Type B pancreatic cell (in vitro differentiated cells): ENCODE measurements around the gene ST6GAL1. TPM values are rescaled to one million over a fixed set of nuclear protein-coding genes. Genes with fewer than 3 reads are reported as not detected.
"Not testable (repeated sequence)": the region's sequence is repeated elsewhere in the genome, so short reads cannot be mapped to it uniquely, and the experiment has no call there.

Experiments
- DNase-seq: peaks from one replicate; pipeline ENCODE4 v3.0.0; 2021; ENCODE audit warnings: mixed read lengths; ENCODE audit not compliant: unreplicated experiment; ENCODE audit errors: extremely low spot score
- H3K27ac Mint-ChIP-seq: 2 replicates; pipeline ENCODE4 v1.8.0; 2021; ENCODE audit warnings: mild to moderate bottlenecking, mixed read lengths
- H3K27me3 Mint-ChIP-seq: 2 replicates; pipeline ENCODE4 v1.8.0; 2021; ENCODE audit warnings: mixed read lengths
- H3K36me3 Mint-ChIP-seq: 2 replicates; pipeline ENCODE4 v1.8.0; 2021; ENCODE audit warnings: mixed read lengths
- H3K4me1 Mint-ChIP-seq: one replicate; pipeline ENCODE4 v1.8.0; 2021; ENCODE audit warnings: mixed read lengths; ENCODE audit not compliant: unreplicated experiment
- H3K4me3 Mint-ChIP-seq: 2 replicates; pipeline ENCODE4 v1.8.0; 2021; ENCODE audit warnings: mild to moderate bottlenecking, mixed read lengths
- H3K9me3 Mint-ChIP-seq: 2 replicates; pipeline ENCODE4 v1.8.0; 2021; ENCODE audit warnings: mixed read lengths
- long read RNA-seq: library from polyadenylated mRNA; unstranded; transcript quantifications from one replicate; pipeline ENCODE4 v2.0.0, GENCODE V29; 2020
- total RNA-seq: library from RNA; stranded (reverse); gene quantifications from 2 replicates; pipeline ENCODE4 v1.2.1, GENCODE V29; 2021; ENCODE audit warnings: low replicate concordance
- TF ChIP-seq, protein P1 (sequence below): fragments of 200-600 bp; sonication (generic); conservative IDR thresholded peaks from 2 replicates; pipeline ENCODE4 v1.5.0; 2021; ENCODE audit warnings: antibody characterized with exemption, mild to moderate bottlenecking

Gene ST6GAL1, protein sequence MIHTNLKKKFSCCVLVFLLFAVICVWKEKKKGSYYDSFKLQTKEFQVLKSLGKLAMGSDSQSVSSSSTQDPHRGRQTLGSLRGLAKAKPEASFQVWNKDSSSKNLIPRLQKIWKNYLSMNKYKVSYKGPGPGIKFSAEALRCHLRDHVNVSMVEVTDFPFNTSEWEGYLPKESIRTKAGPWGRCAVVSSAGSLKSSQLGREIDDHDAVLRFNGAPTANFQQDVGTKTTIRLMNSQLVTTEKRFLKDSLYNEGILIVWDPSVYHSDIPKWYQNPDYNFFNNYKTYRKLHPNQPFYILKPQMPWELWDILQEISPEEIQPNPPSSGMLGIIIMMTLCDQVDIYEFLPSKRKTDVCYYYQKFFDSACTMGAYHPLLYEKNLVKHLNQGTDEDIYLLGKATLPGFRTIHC
- total RNA-seq, result 22.3 and 51.8 TPM in 2 replicates
- long read RNA-seq, partial matches to known transcripts, result 0 of 4 reads
- long read RNA-seq, other reads (novel, unspliced or antisense), result 4 of 4 reads

DNA sequence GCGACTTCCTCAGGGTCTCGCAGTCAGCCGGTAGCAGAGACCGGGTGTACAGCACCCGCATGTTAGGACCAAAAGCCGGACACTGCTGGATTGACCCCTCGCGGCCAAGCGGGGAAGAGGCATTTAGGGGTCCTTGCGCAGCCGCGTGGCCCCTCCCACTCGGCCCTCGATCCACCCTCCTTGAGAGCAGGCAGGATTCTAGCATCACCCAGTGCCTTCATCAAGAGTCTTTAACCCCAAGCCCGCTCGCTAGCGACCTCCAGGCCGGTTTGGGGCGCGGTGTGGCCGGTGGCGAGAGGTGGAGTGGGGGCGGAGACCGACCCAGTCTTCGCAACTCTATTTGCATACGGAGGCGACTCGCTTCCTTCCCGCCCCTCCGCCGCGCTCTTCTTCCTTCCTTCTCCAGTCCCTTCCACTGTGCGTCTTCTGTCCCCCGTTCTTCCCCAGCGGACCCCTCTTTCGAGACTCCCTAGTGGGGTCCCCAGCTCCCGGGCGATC, at the start of gene ST6GAL1:
ST6GAL1 (plus strand) TSS at position 384 of the 498 bp plus-strand sequence. CDS start 112,178 bp downstream, outside the sequence.
- peaks cover 29% of the 10 kb centered on the region for H3K27me3 Mint-ChIP-seq
- TF ChIP-seq, protein P1, sequence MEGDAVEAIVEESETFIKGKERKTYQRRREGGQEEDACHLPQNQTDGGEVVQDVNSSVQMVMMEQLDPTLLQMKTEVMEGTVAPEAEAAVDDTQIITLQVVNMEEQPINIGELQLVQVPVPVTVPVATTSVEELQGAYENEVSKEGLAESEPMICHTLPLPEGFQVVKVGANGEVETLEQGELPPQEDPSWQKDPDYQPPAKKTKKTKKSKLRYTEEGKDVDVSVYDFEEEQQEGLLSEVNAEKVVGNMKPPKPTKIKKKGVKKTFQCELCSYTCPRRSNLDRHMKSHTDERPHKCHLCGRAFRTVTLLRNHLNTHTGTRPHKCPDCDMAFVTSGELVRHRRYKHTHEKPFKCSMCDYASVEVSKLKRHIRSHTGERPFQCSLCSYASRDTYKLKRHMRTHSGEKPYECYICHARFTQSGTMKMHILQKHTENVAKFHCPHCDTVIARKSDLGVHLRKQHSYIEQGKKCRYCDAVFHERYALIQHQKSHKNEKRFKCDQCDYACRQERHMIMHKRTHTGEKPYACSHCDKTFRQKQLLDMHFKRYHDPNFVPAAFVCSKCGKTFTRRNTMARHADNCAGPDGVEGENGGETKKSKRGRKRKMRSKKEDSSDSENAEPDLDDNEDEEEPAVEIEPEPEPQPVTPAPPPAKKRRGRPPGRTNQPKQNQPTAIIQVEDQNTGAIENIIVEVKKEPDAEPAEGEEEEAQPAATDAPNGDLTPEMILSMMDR, result peak; percentile 58
- peaks cover 7% of the 10 kb centered on the region for H3K36me3 Mint-ChIP-seq
- peak within 1 kb of the TSS; percentile 96 for H3K4me3 Mint-ChIP-seq
- no peaks in the 10 kb centered on the region for H3K9me3 Mint-ChIP-seq
- peaks cover 21% of the 10 kb centered on the region for H3K4me1 Mint-ChIP-seq
- peak within 1 kb of the TSS; percentile 85 for H3K27ac Mint-ChIP-seq
- DNase-seq, result peak; percentile 76

DNA sequence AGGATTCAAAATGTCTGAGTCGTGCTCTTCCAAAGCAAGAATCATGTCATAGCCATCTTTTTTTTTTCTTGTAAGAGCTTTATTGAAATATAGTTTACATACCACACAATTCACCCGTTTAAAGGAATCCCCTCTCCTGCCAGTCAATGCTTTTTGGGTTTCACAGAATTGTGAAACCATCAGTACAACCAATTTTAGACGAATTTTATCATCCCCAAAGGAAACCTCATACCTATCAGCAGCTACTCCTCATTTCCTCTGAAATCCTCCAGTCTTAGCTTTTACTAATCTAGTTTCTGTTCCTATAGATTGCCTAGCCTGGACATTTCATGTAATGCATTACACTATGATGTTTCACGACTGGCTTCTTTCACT, 48.2 kb upstream of the ST6GAL1 start:
- H3K9me3 Mint-ChIP-seq, result peaks cover under 1% of the 10 kb centered on the region
- TF ChIP-seq, protein P1, result no peak
- H3K27me3 Mint-ChIP-seq, result peaks cover 4% of the 10 kb centered on the region
- peaks cover 9% of the 10 kb centered on the region for H3K4me1 Mint-ChIP-seq
- H3K36me3 Mint-ChIP-seq, result no peaks in the 10 kb centered on the region
- H3K27ac Mint-ChIP-seq, result no peak overlapping the region
- DNase-seq, result no peak
- H3K4me3 Mint-ChIP-seq, result no peak overlapping the region

DNA sequence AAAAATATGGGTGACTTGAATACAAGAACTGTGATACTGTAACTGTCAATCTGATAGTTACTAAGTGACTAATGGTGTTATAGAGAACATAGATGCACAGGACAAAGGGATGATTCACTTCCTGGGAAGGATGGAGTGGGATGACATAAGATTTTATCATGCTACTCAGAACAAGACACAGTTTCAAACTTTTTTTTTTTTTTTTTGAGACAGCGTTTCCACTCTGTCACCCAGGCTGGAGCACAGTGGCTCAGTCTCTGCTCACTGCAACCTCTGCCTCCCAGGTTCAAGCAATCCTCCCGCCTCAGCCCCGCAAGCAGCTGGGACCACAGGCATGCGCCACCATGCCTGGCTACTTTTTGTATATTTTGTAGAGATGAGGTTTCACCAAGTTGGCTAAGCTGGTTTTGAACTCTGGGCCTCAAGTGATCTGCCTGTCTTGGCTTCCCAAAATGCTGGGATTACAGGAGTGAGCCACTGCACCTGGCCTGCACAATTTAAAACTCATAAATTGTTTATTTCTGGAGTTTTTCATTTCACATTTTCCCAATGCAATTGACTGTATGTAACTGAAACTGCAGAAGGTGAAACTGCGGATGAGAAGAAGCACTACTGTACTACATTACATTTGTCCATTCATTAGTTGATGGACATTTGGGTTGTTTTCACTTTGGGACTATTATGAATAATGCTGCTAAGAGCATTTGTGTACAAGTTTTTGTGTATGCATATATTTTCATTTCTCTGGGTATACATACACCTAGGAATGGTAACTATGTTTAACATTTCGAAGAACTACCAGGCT, 47.2 kb upstream of the ST6GAL1 start:
- H3K4me1 Mint-ChIP-seq, result peaks cover 13% of the 10 kb centered on the region
- TF ChIP-seq, protein P1, result no peak
- H3K9me3 Mint-ChIP-seq, result no peaks in the 10 kb centered on the region
- no peak overlapping the region for H3K4me3 Mint-ChIP-seq
- H3K27me3 Mint-ChIP-seq, result peaks cover 4% of the 10 kb centered on the region
- H3K27ac Mint-ChIP-seq, result no peak overlapping the region
- H3K36me3 Mint-ChIP-seq, result no peaks in the 10 kb centered on the region
- DNase-seq, result no peak

DNA sequence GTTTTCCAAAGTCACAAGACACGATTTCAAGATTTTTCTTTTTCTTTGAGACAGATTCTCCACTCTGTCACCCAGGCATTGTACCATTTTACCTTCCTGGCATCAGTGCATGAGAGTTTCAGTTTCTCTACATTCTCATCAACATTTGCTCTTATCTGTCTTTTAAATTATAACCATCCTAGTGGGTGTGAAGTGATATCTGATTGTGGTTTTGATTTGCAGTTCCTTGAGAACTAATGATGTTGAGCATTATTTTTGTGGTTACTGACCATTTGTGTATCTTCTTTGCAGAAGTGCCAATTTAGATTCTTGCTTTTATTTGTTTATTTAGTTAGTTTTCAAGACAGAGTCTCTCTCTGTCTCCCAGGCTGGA, 46.7 kb upstream of the ST6GAL1 start:
- Mint-ChIP-seq H3K36me3 (no peaks in the 10 kb centered on the region), H3K9me3 (no peaks in the 10 kb centered on the region), H3K27ac (no peak overlapping the region), H3K4me3 (no peak overlapping the region), H3K4me1 (peaks cover 17% of the 10 kb centered on the region), H3K27me3 (peaks cover 4% of the 10 kb centered on the region)
- no peak for DNase-seq
- TF ChIP-seq, protein P1, result no peak

DNA sequence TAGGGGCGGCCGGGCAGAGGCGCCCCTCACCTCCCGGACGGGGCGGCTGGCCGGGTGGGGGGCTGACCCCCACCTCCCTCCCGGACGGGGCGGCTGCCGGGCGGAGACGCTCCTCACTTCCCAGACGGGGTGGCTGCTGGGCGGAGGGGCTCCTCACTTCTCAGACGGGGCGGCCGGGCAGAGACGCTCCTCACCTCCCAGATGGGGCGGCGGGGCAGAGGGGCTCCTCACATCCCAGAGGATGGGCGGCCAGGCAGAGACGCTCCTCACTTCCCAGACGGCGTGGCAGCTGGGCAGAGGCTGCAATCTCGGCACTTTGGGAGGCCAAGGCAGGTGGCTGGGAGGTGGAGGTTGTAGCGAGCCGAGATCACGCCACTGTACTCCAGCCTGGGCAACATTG, 45.5 kb upstream of the ST6GAL1 start:
- H3K27ac Mint-ChIP-seq, H3K36me3 Mint-ChIP-seq, DNase-seq, H3K4me3 Mint-ChIP-seq, H3K27me3 Mint-ChIP-seq, H3K9me3 Mint-ChIP-seq: not testable (repeated sequence)
- H3K4me1 Mint-ChIP-seq, result peaks cover 25% of the 10 kb centered on the region
